Activated CD8-positive, alpha-beta T cell treated with anti-CD3 and anti-CD28 coated beads for 36 hours (primary cell): ENCODE measurements around the gene ACTRT3. TPM values are rescaled to one million over a fixed set of nuclear protein-coding genes. Genes with fewer than 3 reads are reported as not detected.

Experiments used
- ATAC-seq: fragments of 200-7000 bp; cut with Tn5 transposase; one replicate; pipeline ENCODE4 v1.10.0; 2021; ENCODE audit warnings: mild to moderate bottlenecking, moderate library complexity
- CTCF ChIA-PET: fragments of 350-600 bp; sonication (Branson Sonifier 250); formaldehyde crosslinking; loops from one replicate; lab custom pipeline; 2021; ENCODE audit warnings: antibody characterized with exemption; lab: Charles Lee
- POLR2A ChIA-PET: fragments of 350-600 bp; sonication (Branson Sonifier 250); formaldehyde crosslinking; loops from one replicate; lab custom pipeline; 2021; ENCODE audit warnings: antibody characterized with exemption; lab: Charles Lee
- DNase-seq: peaks from one replicate; pipeline ENCODE4 v3.0.0-alpha.2; 2020
- H3K27ac Mint-ChIP-seq: one replicate; pipeline ENCODE4 v1.8.0; 2021; ENCODE audit warnings: mild to moderate bottlenecking, mixed read lengths
- H3K27me3 Mint-ChIP-seq: one replicate; pipeline ENCODE4 v1.8.0; 2021; ENCODE audit warnings: mixed read lengths
- H3K36me3 Mint-ChIP-seq: one replicate; pipeline ENCODE4 v1.8.0; 2021; ENCODE audit warnings: low read depth, mixed read lengths
- H3K4me1 Mint-ChIP-seq: one replicate; pipeline ENCODE4 v1.8.0; 2021; ENCODE audit warnings: low read depth, mixed read lengths
- H3K4me3 Mint-ChIP-seq: one replicate; pipeline ENCODE4 v1.8.0; 2021; ENCODE audit warnings: mild to moderate bottlenecking, moderate library complexity, mixed read lengths
- H3K9me3 Mint-ChIP-seq: one replicate; pipeline ENCODE4 v1.8.0; 2021; ENCODE audit warnings: mixed read lengths
- intact Hi-C: fragments of 100-400 bp; cut with micrococcal nuclease; formaldehyde crosslinking; loops from one replicate; pipeline ENCODE4 v1.10.0; 2022
- total RNA-seq, 2 experiments: library from RNA; stranded (reverse); gene quantifications; one replicate each; pipeline ENCODE4 v1.2.3, GENCODE V29; 2021
- TF ChIP-seq, protein P1 (sequence below): fragments of 200-600 bp; IDR thresholded peaks from one replicate; pipeline ENCODE4 v1.8.0; 2022; ENCODE audit warnings: antibody characterized with exemption, mild to moderate bottlenecking

The ACTRT3 gene
- total RNA-seq, 2 experiments from 2014 or later, result 0.14 to 0.54 TPM

DNA sequence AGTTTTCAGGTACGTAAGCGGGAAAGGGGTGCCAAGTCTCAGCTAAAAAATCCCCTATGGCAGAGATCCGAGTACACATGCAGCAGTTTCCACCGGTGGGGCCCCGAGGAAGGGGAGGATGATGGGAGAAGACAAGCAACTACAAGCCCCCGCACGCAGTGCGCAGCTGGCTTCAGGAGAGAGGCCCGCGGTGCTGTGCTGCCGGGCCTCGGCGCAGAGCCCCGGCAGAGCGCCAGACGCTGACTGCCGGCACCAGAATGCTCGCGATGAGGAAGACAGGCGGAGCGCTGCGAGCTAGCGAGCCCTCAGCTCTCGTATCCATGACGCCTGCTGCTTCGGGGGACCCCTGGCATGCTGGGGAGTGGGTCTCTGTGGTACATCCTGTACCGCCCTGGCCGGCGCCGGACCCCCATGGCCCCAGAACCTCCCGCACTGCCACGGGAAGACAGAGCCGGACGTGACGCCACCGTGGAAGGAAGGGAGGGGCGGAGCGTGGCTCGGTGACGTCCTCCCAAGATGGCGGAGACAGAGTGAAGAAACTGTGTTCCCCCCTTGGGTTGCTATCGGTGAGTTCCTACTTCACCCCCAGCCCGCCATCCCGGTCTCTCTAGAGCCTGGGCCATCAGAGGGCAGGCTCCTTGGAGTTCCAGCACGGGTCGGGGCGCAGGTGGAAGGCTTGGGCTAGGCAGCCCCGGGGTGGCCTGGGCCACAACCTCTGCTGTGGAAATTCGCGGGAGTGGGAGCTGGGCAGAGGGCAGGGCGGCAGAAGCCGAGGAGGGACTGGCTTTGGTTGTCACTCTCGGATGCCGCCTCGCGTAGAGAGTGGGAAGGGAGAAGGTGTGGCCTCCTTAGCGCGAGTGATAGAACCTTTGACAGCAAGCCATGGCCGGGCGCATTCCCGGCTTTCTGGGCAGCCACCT lies 3.8 kb upstream of the ACTRT3 start, which contains the start of gene MYNN:
Gene MYNN (plus strand): TSS at position 500 of the 920 bp plus-strand sequence. CDS start 900 bp downstream, outside the sequence.
- CTCF ChIA-PET, result interaction anchor here (0.6 to 3.3 kb wide), 6 partner anchors 10 to 897 kb away, joined by 3 to 20 read pairs (median 5); partner anchors contain the start of genes LRRC34 and LRRIQ4

DNA sequence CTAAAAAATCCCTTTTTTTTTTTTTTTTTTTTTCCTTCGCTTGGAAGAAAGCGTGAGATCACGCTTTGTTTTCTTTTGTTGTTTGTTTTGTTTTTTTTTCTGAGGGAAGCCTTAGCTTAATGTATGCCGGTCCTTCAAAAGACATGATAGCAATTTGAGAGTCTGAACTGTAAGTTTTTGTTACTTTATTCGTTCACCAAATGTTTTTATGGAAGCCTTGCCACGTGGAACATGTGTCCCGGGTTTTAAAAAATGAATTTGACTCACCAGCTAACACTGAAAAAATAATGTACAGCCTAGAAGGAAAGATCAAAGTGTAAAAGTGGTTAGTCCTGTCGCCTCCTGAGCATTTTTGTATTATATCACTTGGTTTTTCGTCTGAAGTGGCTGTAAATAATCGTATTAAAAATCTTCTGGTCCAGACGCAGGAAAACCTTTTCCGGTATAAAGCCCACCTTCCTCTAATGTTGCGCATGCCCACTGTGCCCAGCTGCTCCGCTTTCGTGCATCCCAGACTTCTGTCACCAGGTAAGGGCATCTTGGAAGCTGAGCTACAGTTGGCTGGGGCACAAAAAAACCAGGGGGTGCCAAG lies 3.0 kb upstream of the ACTRT3 start:
- intact Hi-C loops, result loop anchor here (1.0 to 2.0 kb wide), 2 partner anchors 9 to 40 kb away; partner anchors contain the start of genes LRRC34 and LRRIQ4
- H3K36me3 Mint-ChIP-seq, result peaks cover 34% of the 10 kb centered on the region
- peaks cover 27% of the 10 kb centered on the region for H3K4me1 Mint-ChIP-seq
- TF ChIP-seq, protein P1, sequence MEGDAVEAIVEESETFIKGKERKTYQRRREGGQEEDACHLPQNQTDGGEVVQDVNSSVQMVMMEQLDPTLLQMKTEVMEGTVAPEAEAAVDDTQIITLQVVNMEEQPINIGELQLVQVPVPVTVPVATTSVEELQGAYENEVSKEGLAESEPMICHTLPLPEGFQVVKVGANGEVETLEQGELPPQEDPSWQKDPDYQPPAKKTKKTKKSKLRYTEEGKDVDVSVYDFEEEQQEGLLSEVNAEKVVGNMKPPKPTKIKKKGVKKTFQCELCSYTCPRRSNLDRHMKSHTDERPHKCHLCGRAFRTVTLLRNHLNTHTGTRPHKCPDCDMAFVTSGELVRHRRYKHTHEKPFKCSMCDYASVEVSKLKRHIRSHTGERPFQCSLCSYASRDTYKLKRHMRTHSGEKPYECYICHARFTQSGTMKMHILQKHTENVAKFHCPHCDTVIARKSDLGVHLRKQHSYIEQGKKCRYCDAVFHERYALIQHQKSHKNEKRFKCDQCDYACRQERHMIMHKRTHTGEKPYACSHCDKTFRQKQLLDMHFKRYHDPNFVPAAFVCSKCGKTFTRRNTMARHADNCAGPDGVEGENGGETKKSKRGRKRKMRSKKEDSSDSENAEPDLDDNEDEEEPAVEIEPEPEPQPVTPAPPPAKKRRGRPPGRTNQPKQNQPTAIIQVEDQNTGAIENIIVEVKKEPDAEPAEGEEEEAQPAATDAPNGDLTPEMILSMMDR, result no peak
- ChIA-PET CTCF (interaction anchor here (0.6 to 3.3 kb wide), 6 partner anchors 9 to 898 kb away, joined by 3 to 20 read pairs (median 5); partner anchors contain the start of genes LRRC34 and LRRIQ4), POLR2A (interaction anchor here (1.0 to 3.3 kb wide), 10 partner anchors 9 to 409 kb away, joined by 3 to 34 read pairs (median 5); partner anchors contain the start of genes LRRC34, LRRIQ4, PHC3 and SEC62)
- peak overlapping the region; percentile 94 for H3K4me3 Mint-ChIP-seq
- DNase-seq (no peak), ATAC-seq (peak; percentile 27)
- H3K27ac Mint-ChIP-seq, result peak overlapping the region; percentile 99
- H3K9me3 Mint-ChIP-seq, result no peaks in the 10 kb centered on the region
- no peaks in the 10 kb centered on the region for H3K27me3 Mint-ChIP-seq

More for the DNA sequence above, 3.8 kb upstream of the ACTRT3 start, which contains the start of gene MYNN:
- Mint-ChIP-seq H3K27ac (peak within 1 kb of the TSS; percentile 99), H3K9me3 (no peaks in the 10 kb centered on the region), H3K4me3 (peak within 1 kb of the TSS; percentile 94), H3K27me3 (no peaks in the 10 kb centered on the region), H3K36me3 (peaks cover 37% of the 10 kb centered on the region), H3K4me1 (peaks cover 31% of the 10 kb centered on the region)
- TF ChIP-seq, protein P1, result no peak
- DNase-seq, result peak; percentile 95
- intact Hi-C loops, result loop anchor here (1.0 to 2.0 kb wide), 2 partner anchors 10 to 40 kb away; partner anchors contain the start of genes LRRC34 and LRRIQ4
- POLR2A ChIA-PET, result interaction anchor here (1.0 to 3.3 kb wide), 11 partner anchors 9 to 408 kb away, joined by 3 to 34 read pairs (median 5); partner anchors contain the start of genes LRRC34, LRRIQ4, PHC3 and SEC62
- ATAC-seq, result peak; percentile 81

DNA sequence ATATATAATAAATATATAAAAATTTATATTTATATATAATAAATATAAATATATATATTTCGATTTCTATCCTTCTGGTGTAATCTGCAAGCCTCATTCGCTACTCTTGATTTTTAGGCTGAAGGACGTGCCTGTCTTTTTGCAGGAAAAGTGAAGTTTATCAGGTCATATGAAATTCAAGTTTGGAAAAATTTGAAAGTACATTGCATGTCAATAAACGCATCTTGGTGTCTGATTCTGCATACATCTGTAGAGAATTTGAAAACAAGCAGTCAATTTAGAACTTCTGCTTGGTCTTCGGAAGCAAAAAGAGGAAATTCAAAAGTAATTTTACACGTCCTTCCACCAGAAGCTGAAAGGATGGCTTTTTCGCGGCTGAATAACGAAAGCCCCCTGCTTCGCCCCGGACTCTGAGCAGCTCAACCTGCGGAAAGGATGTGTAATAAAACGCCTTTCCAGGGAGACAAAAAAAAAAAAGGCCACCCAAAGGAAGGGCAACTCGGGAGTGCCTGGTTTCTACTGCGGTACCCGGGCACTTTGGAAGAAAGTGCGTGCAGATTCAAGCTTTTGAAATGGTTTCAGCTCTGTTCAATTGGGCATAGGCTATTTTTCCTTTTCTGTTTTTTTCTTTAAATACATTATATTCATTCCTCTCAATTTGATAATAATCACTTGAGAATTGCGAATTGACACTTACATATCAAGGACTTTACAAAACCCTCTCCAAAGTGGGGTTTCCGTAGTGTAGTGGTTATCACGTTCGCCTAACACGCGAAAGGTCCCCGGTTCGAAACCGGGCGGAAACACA lies 2.3 kb upstream of the ACTRT3 start:
- CTCF ChIA-PET, result interaction anchor here (2.3 to 3.3 kb wide), 3 partner anchors 8 to 40 kb away, joined by 7 to 20 read pairs (median 17); partner anchors contain the start of genes LRRC34 and LRRIQ4
- ATAC-seq, result peak; percentile 13
- intact Hi-C loops, result loop anchor here (1.0 to 2.0 kb wide), 2 partner anchors 8 to 41 kb away; partner anchors contain the start of genes LRRC34 and LRRIQ4
- peaks cover 28% of the 10 kb centered on the region for H3K36me3 Mint-ChIP-seq
- peak overlapping the region; percentile 94 for H3K4me3 Mint-ChIP-seq
- peaks cover 23% of the 10 kb centered on the region for H3K4me1 Mint-ChIP-seq
- DNase-seq, result peak; percentile 70
- H3K27ac Mint-ChIP-seq, result peak overlapping the region; percentile 99
- H3K9me3 Mint-ChIP-seq, result no peaks in the 10 kb centered on the region
- POLR2A ChIA-PET, result interaction anchor here (1.3 to 3.3 kb wide), 6 partner anchors 8 to 410 kb away, joined by 5 to 34 read pairs (median 14); partner anchors contain the start of genes LRRC34, LRRIQ4, PHC3 and SEC62
- TF ChIP-seq, protein P1, result no peak
- no peaks in the 10 kb centered on the region for H3K27me3 Mint-ChIP-seq
